Neutrophil (primary cell): Measurements from ENCODE around the gene NEGR1.

Experiments used
- H3K27ac ChIP-seq: fragments of 200-600 bp; sonication (generic); 2 replicates; pipeline ENCODE4 v1.5.1; 2016; ENCODE audit warnings: mild to moderate bottlenecking, moderate library complexity
- H3K27me3 ChIP-seq: fragments of 200-600 bp; sonication (generic); 2 replicates; pipeline ENCODE4 v1.6.0; 2016; ENCODE audit warnings: mild to moderate bottlenecking
- H3K36me3 ChIP-seq: fragments of 200-600 bp; sonication (generic); 2 replicates; pipeline ENCODE4 v1.5.1; 2017
- H3K4me1 ChIP-seq, 2 experiments: fragments of 200-600 bp in 1 of 2; sonication (generic) in 1 of 2; 1 replicate in 1 of 2; 2 replicates in 1 of 2; pipeline versions ENCODE4 v1.5.1 to v1.6.1; 2013 to 2016; ENCODE audit warnings: low read depth in 1 of 2, low read length in 1 of 2, mild to moderate bottlenecking in 1 of 2, moderate library complexity in 1 of 2; ENCODE audit not compliant: control insufficient read depth in 1 of 2, insufficient read depth in 1 of 2
- H3K4me3 ChIP-seq, 2 experiments: fragments of 200-600 bp in 1 of 2; sonication (generic) in 1 of 2; 1 replicate in 1 of 2; 2 replicates in 1 of 2; pipeline ENCODE4 v1.5.1; 2013 to 2016; ENCODE audit warnings: low read depth in 1 of 2, low read length in 1 of 2, mild to moderate bottlenecking in 1 of 2, moderate library complexity in 1 of 2
- H3K9me3 ChIP-seq: fragments of 200-600 bp; sonication (generic); 2 replicates; pipeline ENCODE4 v1.5.1; 2016
- CTCF ChIP-seq: fragments of 200-600 bp; sonication (generic); IDR thresholded peaks from 2 replicates; pipeline ENCODE4 v1.5.1; 2016; ENCODE audit warnings: antibody characterized with exemption

Gene NEGR1

GRCh38 chr1:71823708-71824305 lies 458.5 kb downstream of the NEGR1 start:
- no peak overlapping the region for H3K27ac ChIP-seq

GRCh38 chr1:71817028-71817427 lies 465.3 kb downstream of the NEGR1 start:
- Histone ChIP-seq H3K4me3 (no peak overlapping the region), H3K9me3 (no peaks in the 10 kb centered on the region), H3K4me1 (no peaks in the 10 kb centered on the region), H3K36me3 (no peaks in the 10 kb centered on the region), H3K27ac (no peak overlapping the region), H3K27me3 (no peaks in the 10 kb centered on the region)
- TF ChIP-seq CTCF = no peak

More at GRCh38 chr1:71823708-71824305, 458.5 kb downstream of the NEGR1 start:
- no peak for TF ChIP-seq CTCF
- no peaks in the 10 kb centered on the region for H3K9me3 ChIP-seq
- no peak overlapping the region for H3K4me3 ChIP-seq
- H3K27me3 ChIP-seq = no peaks in the 10 kb centered on the region
- no peaks in the 10 kb centered on the region for H3K4me1 ChIP-seq
- H3K36me3 ChIP-seq = no peaks in the 10 kb centered on the region

- TF ChIP-seq CTCF = no peak
- Histone ChIP-seq H3K27ac (no peak overlapping the region), H3K4me3 (no peak overlapping the region), H3K27me3 (no peaks in the 10 kb centered on the region), H3K9me3 (no peaks in the 10 kb centered on the region), H3K4me1 (no peaks in the 10 kb centered on the region), H3K36me3 (no peaks in the 10 kb centered on the region)
Measured at GRCh38 chr1:71809085-71809484, 473.3 kb downstream of the NEGR1 start.

GRCh38 chr1:71804140-71804539 lies 478.2 kb downstream of the NEGR1 start:
- Histone ChIP-seq H3K27me3 (no peaks in the 10 kb centered on the region), H3K9me3 (no peaks in the 10 kb centered on the region), H3K27ac (no peak overlapping the region), H3K4me3 (no peak overlapping the region), H3K36me3 (no peaks in the 10 kb centered on the region), H3K4me1 (no peaks in the 10 kb centered on the region)
- TF ChIP-seq CTCF = no peak

- Histone ChIP-seq H3K4me3 (no peak overlapping the region), H3K27me3 (no peaks in the 10 kb centered on the region), H3K36me3 (no peaks in the 10 kb centered on the region), H3K9me3 (no peaks in the 10 kb centered on the region), H3K27ac (no peak overlapping the region), H3K4me1 (no peaks in the 10 kb centered on the region)
- no peak for TF ChIP-seq CTCF
Measured at GRCh38 chr1:71796006-71796405, 486.3 kb downstream of the NEGR1 start.

GRCh38 chr1:71792264-71792663 lies 490.1 kb downstream of the NEGR1 start:
- Histone ChIP-seq H3K36me3 (no peaks in the 10 kb centered on the region), H3K27me3 (no peaks in the 10 kb centered on the region), H3K4me1 (no peaks in the 10 kb centered on the region), H3K27ac (no peak overlapping the region), H3K4me3 (no peak overlapping the region), H3K9me3 (no peaks in the 10 kb centered on the region)
- no peak for TF ChIP-seq CTCF
